GM21737 (cell line): Measurements from ENCODE around the gene SEBOX.

Source experiments
- ATAC-seq: cut with Tn5 transposase; IDR thresholded peaks from one replicate; pipeline ENCODE4 v1.9.1; 2021; ENCODE audit warnings: mild to moderate bottlenecking, moderate library complexity; ENCODE audit not compliant: unreplicated experiment

The SEBOX gene

DNA sequence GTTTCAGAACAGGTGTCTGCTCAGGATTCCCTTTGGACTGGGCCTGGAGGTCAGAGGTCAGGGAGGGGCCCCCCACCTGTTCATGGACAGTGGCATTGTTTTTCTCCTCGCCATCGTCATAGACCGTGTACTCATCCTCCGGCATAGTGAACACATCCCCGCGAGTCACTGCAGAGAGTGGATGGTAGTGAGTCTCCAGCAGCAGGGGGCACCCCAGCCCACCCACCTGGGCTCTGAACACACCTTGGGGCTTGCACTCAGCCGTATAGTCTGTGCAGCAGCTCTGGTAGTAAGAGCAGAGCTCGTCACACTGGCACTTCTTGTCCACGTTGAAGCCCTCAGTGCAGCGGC, 4.7 kb upstream of the SEBOX start:
- ATAC-seq: no peak

DNA sequence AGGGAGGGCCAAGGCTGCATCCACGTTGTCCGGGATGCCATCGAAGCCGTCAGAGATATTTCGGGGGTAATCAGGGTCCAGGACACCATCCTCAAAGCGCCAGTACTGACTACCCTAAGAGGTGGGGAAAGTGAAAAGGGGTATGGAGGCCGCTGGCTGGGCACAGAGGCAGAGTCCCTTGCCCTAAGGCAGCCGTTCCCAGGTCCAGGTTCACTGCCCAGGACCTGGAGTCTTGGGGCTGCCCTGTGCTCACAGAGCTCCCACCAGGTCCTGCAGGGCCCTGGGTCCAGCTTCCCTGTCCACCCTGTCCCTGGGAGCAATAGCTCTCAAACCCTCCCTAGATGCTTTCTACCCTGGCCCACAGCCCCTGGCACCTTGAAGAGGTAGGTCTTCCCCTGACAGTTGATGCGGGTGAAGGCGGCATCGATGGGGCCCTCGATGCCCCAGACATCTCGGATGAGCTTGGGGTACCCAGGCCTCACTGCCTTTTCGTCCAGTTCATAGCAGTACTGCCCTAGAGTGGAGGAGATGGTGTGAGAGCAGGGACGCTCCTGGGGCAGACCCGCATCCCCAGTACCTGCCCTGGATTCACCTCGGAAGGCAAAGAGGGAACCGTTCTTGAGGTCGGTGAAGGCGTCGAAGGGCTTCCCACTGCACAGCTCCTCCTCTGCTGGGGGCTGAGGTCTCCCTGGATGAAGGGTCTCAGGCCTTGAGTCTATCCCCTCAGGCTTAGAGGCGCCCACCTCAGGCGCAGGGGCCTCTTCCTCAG, 4.1 kb upstream of the SEBOX start:
- no peak for ATAC-seq

DNA sequence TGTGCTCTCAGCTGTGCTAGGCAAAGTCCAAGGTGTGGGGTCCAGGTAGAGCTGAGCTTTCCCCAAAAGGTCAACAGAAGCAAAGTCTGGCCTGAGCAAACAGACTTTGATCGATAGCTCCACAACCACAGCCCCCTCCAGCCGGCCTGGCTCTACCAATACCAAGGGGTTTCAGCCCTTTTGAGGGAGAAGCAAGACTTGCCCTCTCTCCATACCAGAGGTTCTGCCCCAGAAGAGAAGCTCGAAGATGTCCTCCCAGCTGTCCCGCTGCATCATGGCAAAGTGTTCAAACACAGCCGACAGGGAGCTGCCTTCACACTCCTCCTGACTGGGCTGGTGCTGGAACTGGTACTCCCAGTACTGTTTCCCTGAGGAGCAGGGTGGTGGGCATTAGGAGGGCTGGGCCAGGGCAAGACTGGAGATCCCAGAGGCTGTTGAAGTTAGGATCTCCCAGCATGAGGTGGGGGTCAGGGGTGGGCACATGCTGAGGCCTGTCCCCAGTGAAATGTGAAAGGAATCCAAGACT, 3.4 kb upstream of the SEBOX start:
- ATAC-seq: no peak

DNA sequence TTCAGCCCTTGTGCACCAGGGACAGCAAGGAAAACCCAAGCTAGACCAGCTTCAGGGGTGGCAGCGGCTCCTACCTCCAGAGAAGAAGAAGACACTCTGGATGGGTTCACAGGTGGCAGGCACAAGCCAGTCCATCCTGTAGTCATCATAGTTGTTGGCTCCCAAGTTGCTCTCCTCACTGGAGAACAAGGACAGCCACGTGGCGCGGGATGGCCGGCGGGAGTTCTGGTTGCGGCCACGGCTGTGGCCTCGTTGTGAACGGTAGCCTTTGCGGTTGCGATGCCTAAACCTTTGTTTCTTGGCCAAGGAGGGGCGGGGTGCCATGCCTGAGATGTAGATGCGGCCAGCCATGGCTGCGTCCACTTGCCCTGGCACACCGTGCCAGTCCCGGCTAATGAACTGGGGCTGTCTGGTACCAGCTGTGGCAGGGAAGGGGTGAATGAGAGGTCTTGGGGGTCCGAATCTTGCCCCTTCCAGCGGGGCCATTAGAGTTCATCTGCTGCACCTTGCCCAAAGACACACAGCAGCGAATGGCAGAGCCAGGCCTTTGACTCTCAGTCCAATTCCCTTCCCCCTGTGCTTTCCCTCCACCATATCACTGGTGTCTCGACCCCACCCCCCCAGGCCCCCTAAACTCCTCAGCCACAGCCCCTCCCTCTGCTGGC, 2.8 kb upstream of the SEBOX start:
- no peak for ATAC-seq

DNA sequence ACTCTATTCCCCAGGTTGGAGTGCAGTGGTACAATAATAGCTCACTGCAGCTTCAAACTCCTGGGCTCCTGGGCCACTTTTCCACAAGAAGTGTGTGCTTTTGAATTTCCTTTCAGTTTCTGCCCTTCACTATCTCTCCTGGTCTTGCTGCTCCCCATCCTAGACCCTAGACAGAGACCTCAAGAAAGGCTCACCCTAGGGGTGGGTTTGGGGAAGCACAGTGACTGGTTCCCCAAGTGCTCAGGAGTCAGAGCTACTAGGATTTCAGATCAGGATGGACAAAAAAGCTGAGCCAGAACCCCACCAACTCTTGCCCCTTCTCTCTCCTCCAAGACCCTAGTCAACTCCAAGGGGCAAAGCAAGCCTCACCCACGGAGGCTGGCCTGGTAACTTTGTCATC, 1.6 kb upstream of the SEBOX start:
- ATAC-seq: no peak

DNA sequence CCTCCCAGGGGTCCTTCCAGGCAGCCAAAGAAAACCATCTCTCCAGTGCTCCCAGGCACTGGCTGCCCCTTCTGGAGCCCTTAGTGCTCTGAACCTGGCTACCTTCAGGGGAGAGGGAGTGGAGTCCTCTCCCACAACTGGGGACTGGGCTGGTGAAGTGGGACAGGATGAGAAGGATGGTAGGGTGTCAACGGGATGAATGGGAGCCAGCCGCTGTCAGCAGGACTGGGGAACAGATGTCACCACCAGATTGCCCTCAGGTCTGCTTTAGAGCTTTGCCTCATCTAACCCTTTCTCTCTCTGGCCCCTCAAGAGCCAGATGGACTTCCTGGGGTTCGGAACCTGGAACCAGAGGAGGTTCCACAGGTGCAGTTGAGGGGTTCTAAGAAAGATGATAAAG, 488 bp upstream of the SEBOX start:
- no peak for ATAC-seq

DNA sequence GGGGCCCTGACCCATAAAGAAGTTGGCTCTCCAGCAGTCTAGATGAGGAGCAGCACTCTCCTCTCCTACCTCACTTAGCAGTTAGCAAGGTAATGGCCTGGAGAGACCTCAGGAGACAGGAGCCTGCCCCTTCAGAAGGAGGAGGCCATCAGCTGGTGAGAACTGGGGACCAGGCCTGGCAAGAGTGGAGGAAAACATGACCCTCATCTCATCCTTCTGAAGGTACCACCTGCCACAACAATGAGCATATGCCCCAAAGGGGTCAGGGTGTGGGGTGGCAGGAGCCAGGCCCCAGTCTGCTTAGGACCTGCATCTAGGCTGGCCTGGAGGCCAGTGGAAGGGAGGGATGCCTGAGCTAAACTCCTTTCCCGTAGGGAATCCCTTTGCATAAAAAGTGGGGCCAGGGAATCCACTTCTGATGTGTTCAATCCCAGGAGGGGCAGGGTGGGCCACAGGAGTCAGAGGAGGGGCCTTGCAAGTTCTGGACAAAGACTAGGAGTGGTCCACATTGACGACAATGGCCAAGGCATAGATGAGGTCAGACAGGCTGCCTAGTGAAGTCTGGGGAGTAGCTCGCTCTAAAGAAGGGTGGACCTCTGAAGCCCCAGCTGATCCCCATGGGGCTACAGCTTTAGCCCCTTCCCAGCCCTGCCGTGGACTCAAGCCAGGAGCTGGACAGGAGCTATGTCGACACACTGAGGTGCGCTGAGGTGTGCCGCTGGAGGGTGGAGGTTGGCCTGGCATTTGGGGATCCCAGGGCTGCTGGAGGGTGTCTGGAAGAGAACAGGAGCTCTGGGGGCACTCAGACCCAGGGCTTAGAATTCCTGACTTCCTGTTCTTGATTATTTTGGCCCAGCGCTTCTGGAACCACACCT, 986 bp downstream of the SEBOX start:
- no peak for ATAC-seq

DNA sequence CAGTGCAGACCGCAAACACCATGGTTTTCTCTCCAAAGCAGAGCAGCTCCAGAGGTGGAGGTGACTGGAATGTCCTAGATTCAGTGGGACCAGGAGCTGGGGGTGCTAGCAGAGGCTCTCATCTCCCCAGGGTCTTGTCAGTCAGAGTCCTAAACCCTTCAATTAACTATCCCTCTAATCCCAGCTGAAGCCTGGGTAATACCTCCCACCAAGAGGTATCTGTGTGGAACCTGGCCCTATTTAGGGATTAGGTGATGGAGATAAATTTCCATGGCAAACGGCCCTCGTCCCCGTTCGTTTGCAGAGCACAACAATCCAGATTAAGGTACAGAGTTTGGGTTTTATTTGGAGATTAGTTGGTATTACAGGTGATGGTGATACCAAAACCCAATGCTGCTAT, 1.8 kb downstream of the SEBOX start:
- no peak for ATAC-seq

DNA sequence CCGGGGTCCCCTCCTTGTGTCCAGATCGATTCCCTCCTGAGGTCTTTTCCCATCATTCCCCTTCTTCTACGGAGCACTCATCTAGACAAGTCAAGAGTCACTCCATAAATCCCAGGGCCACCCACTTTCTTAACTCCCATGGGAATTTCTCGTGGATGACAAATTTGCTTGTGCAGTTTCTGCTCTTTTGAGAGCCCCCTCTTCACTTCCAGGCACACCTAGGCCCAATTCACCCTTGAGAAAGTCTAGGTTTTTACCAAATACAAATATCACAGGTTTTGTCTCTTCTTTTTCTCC, 7.2 kb downstream of the SEBOX start:
- no peak for ATAC-seq

DNA sequence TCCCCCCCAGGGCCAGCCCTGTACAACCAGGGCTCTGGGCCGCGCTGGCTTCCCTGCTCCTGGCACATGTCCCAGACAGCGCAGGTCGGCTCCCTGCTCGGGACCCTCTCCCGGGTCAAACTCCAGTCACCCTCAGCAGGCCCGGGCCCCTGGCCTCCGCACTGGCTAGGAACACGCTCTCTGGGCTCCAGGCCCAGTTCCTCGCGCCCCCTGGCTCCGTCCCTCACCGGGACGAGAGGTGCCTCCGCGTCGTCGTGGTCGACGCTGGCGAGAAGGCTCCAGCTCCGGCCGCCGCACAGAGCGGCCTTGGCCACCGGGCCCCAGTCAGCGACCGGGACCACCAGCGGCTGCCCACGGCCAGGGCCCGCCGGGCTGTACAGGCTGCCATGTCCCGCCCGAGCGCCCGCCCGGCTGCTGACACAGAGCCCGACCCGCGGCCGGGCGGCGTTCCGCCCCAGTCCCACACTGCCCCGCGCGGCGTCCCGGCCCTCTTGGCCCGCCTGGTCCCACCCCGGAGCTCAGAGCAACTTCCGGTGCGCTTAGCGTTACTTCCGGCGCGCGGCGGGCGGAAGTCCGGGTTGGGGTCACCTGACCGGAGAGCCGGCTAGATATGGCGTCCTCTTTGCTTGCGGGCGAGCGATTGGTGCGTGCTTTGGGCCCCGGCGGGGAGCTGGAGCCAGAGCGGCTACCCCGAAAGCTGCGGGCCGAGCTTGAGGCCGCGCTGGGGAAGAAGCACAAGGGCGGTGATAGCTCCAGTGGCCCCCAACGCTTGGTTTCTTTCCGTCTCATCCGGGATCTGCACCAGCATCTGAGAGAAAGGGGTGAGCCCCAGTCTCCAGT, 7.7 kb downstream of the SEBOX start, which contains the start of gene POLDIP2:
Gene POLDIP2 (minus strand): TSS at position 467 of the 840 bp plus-strand sequence. CDS start 79 bp downstream, at position 388.
- peak; percentile 95 for ATAC-seq

DNA sequence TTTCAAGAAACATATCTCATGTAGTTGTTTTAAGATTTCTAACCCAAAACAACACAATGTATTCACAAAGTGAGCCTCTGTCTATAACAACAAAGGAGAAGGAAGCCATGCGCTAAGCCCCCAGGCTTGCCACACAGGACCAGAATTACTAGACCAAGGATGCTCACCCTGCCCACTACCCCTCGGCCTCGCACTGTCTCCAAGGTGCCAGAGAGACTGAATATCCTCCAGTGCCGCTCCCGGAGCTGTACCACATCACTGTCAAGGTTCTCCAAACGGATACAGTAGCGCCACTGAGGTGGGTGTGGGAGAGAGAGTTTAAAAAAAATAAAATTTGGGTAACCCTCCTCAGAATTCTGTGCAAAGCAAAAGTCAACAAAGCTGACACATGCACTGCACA, 14.7 kb downstream of the SEBOX start:
- no peak for ATAC-seq

DNA sequence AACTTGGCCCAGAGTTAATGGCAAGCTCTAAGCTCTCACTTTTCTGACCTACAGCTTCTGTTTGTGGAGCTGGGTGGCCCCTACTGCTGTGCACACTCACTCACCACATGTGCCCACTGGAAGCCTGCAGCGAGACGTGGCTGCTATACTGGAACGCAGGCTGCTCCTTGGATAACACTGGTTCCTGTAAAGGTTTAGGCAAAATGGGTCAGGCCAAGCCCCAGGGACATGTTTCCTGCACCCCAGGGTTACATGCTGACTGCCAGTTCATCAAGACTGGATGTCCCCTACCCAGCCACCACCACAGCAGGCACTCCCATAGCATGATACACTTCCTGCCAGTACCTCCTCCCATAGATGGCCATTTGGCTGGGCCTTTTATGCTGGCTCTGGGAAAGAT, 16.0 kb downstream of the SEBOX start:
- ATAC-seq: no peak

DNA sequence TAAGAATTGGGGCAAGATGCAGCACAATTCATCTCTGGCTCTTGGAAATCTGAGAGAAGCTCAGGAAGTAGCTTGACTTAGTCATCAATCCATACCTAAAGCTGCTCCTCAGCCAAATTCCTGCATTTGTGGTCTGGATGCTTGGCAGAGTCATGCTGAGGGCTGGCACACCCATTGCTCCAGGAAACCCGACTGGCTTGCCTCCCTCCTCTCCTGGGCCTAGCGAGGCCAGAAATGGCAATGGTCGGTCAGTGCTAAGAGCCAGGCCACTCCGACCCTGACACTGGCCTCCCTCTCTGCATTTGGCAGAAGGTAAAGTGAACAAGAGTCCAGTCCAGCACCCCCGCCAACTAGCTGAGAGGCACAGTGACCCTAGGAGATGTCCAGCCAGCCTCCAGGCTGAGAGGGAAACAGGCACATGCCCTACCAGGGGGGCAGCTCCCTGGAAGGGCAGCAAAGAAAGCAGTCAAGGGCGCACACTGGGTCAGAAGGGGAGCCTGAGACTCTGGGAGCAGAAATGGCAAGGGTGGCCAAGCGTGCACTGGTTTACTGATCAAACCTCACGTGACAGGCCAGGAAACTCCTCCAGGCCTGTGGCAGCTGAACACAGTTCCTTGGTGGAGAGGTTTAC, 17.6 kb downstream of the SEBOX start:
- no peak for ATAC-seq

DNA sequence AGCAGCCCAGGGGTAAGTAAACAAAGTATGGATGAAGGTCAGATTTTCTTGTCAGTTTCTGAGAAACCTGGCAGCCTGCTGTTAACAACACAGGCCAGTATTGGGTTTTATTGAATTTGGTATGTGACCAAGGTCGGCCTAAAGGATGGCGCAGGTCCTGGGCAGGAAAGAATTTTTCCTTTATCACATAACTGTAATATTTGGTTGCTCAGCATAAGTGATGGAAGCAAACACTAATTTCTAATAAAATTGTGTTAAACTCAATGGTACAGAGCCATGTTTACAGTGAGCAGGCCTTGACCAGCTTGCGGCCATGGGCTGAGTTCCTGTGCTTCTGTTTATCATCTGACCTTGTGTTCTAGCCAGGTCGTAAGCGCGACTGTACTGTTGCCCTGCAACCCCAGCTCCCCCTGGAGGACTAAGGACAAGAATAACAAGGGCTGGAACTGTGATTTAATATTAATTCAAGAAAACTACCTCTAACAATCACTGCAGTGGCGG, 18.2 kb downstream of the SEBOX start:
- no peak for ATAC-seq

DNA sequence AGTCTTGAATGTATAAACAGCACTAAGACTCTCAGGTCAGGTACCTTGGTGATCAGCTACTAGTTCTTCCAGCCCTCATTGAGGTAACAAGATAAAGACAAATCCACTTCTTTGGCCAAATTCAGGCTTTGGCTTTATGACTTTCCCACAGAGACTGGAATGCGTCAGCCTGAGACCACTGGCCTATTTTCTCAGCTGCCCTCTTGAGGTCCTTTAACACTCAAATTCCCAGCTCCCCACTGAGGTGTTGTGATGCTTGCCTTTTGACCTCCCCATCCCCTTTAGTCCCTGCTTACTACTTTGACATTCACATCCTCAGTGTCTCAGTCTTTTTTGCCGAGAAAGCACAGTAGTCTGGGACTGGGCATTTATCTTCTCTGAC, 18.8 kb downstream of the SEBOX start:
- ATAC-seq: no peak

DNA sequence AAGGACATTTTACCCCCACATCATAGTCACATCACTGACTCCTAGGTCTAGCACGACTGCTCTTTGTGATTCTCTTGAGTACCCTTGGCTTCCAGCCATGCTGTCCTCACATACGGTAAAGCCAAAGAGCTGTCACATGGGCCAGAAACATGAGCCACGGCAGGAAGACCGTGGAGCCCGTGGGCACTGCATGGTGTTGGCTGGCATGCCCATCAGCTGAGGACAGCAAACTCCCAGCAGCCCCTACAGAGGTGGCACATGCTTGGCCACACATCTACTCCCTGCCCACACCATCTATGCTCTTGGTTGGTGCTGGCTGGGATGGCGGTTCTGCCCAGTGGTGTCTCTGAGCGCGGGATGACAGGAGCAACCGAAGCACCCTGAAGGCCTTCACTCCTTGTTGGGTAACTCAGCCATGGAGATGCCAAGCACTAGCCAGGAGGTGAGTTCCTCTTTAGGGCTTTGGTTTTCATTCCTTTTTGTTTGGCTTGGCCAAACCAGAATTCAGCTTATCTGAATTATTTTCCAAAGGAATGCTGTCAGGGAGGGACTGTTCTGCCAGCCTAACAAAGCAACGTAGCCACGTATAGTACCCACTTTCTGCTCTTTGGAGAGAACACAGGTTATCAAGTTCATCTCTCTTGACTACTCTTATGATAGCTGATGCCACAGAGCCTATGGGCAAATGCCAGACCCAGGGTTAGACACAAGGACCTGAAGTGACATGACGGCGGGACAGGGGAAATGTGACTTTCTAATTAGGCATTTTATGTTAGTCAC, 19.4 kb downstream of the SEBOX start:
- ATAC-seq: no peak

DNA sequence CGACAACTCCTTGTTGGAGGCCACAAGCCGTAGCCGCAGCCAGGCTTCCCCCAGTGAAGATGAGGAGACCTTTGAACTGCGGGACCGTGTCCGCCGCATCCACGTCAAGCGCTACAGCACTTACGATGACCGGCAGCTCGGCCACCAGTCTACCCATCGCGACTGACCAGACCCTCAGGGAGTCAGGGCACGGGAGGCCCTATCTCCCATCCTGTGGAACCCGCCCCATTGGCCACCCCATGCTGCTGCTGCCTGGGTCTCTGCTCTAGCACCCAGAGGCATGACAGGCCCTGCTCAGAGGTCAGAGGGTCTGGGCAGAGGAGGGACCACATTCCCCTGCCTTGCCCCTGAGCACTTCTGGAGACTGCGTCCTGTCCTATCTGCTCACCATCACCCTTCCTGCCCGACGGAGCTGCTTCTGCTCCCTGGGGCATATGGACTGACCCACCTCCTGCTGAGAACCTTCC, 20.5 kb downstream of the SEBOX start:
- ATAC-seq: no peak

DNA sequence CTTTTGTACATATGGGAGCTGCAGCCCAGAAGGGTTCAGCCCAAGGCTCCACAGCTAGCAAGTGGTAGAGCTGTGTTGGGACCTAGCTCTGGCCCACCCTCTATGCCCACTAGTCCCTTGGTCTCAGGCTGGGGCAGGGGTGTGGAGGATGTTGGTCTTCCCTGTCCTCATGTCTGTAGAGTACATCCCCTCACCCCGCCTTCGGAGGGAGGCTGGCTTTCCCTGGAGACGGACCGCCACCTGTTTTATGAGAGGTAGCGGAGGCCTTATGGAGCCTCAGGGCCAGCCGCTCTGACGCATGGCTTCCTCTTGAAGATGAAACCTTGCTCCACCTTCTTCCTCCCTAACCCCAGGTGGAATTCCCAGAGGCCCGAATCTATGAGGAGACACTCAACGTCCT, 21.0 kb downstream of the SEBOX start:
- no peak for ATAC-seq

DNA sequence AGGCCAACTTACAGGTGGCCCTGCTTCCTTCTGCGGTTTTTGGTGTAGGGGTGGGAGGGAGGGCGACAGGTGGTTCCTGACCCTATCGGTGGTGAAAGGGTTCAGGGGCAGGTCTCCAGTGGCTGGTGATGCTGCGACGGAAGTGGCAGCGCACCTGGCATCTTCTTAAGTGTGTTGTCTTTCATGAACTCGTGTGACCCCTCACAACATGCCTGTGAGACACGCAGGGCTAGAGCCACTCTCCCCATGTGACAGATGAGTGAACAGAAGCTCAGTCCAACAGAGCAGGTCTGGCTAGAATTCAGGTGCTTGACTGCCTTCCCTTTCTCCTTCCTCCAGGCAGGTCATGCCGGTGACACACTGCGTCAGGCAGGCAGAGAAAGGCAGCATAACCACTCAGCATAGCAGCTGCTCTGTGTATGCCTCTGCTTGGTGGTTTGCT, 21.5 kb downstream of the SEBOX start:
- no peak for ATAC-seq
